DOHH2 (cell line): ENCODE results near the gene CACNG8.

Experiments
- H3F3A ChIP-seq: fragments of 200-600 bp; sonication (generic), shearing (Covaris generic); 2 replicates; pipeline ENCODE4 v1.6.0; 2016; ENCODE audit warnings: antibody characterized with exemption, mild to moderate bottlenecking; ENCODE audit not compliant: control insufficient read depth, insufficient read depth
- H3K27ac ChIP-seq: fragments of 200-600 bp; sonication (generic); 2 replicates; pipeline ENCODE4 v1.5.1; 2014; ENCODE audit warnings: low read depth, mild to moderate bottlenecking, low read length, moderate library complexity
- H3K27me3 ChIP-seq: fragments of 200-600 bp; sonication (generic); 2 replicates; pipeline ENCODE4 v1.6.1; 2014; ENCODE audit warnings: mild to moderate bottlenecking, low read length, mixed read lengths; ENCODE audit not compliant: control insufficient read depth
- H3K36me3 ChIP-seq: fragments of 200-600 bp; sonication (generic); 2 replicates; pipeline ENCODE4 v1.6.1; 2014; ENCODE audit warnings: mild to moderate bottlenecking, low read length, moderate library complexity, mixed read lengths; ENCODE audit not compliant: control insufficient read depth
- H3K4me1 ChIP-seq: fragments of 200-600 bp; sonication (generic); 2 replicates; pipeline ENCODE4 v1.6.1; 2014; ENCODE audit warnings: mild to moderate bottlenecking, low read length, mixed read lengths; ENCODE audit not compliant: control insufficient read depth
- H3K4me2 ChIP-seq: fragments of 200-600 bp; sonication (generic); 2 replicates; pipeline ENCODE4 v1.6.0; 2014; ENCODE audit warnings: mild to moderate bottlenecking, low read length, moderate library complexity
- H3K4me3 ChIP-seq: fragments of 200-600 bp; sonication (generic); 2 replicates; pipeline ENCODE4 v1.5.1; 2014; ENCODE audit warnings: mild to moderate bottlenecking, low read length, mixed read lengths
- H3K79me2 ChIP-seq: fragments of 200-600 bp; sonication (generic); 2 replicates; pipeline ENCODE4 v1.6.1; 2014; ENCODE audit warnings: mild to moderate bottlenecking, low read length, mixed read lengths; ENCODE audit not compliant: control insufficient read depth
- H3K9me2 ChIP-seq: fragments of 200-600 bp; sonication (generic); replicated peaks from 2 replicates; pipeline ENCODE4 v1.6.1; 2014; ENCODE audit warnings: mild to moderate bottlenecking, low read length, mixed read lengths; ENCODE audit not compliant: control insufficient read depth
- H3K9me3 ChIP-seq: fragments of 200-600 bp; sonication (generic); 2 replicates; pipeline ENCODE4 v1.6.1; 2014; ENCODE audit warnings: antibody characterized with exemption, low read length, mixed read lengths; ENCODE audit not compliant: control insufficient read depth, insufficient read depth
- H4K20me1 ChIP-seq: fragments of 200-600 bp; sonication (generic); 2 replicates; pipeline ENCODE4 v1.6.0; 2014; ENCODE audit warnings: low read depth, mild to moderate bottlenecking, antibody characterized with exemption, low read length, moderate library complexity; ENCODE audit not compliant: control insufficient read depth, insufficient read depth
- CTCF ChIP-seq: fragments of 200-600 bp; sonication (generic); IDR thresholded peaks from one replicate; pipeline ENCODE4 v1.5.1; 2014; ENCODE audit warnings: antibody characterized with exemption, mild to moderate bottlenecking, low read depth, low read length; ENCODE audit not compliant: poor library complexity, severe bottlenecking
- EZH2phosphoT487 ChIP-seq: fragments of 200-600 bp; sonication (generic); IDR thresholded peaks from 2 replicates; pipeline ENCODE4 v1.6.1; 2017; ENCODE audit warnings: borderline replicate concordance, mild to moderate bottlenecking, antibody characterized with exemption, low read length, moderate library complexity, mixed read lengths

The CACNG8 gene

GRCh38 chr19:54013866-54014265 is 51.1 kb downstream of the CACNG8 start:
- no peaks in the 10 kb centered on the region for H3K9me2 ChIP-seq
- no peak overlapping the region for H3K4me3 ChIP-seq
- H3K4me1 ChIP-seq, result no peaks in the 10 kb centered on the region
- H3F3A ChIP-seq, result no peaks in the 10 kb centered on the region
- no peaks in the 10 kb centered on the region for H4K20me1 ChIP-seq
- H3K27ac ChIP-seq, result no peak overlapping the region
- H3K79me2 ChIP-seq, result no peaks in the 10 kb centered on the region
- no peak for TF ChIP-seq CTCF
- TF ChIP-seq EZH2phosphoT487, result no peak
- no peak overlapping the region for H3K4me2 ChIP-seq
- no peaks in the 10 kb centered on the region for H3K9me3 ChIP-seq
- no peaks in the 10 kb centered on the region for H3K27me3 ChIP-seq
- no peaks in the 10 kb centered on the region for H3K36me3 ChIP-seq

- Histone ChIP-seq H3K27me3 (no peaks in the 10 kb centered on the region), H3F3A (no peaks in the 10 kb centered on the region), H3K4me3 (no peak overlapping the region), H3K9me3 (no peaks in the 10 kb centered on the region), H3K36me3 (no peaks in the 10 kb centered on the region), H3K4me2 (no peak overlapping the region), H4K20me1 (no peaks in the 10 kb centered on the region), H3K79me2 (no peaks in the 10 kb centered on the region), H3K27ac (no peak overlapping the region), H3K4me1 (no peaks in the 10 kb centered on the region), H3K9me2 (no peaks in the 10 kb centered on the region)
- no peak for TF ChIP-seq CTCF
- no peak for TF ChIP-seq EZH2phosphoT487
Measured at GRCh38 chr19:54014920-54015560, 52.3 kb downstream of the CACNG8 start.

GRCh38 chr19:54017261-54017660 is 54.5 kb downstream of the CACNG8 start:
- Histone ChIP-seq H3K4me2 (no peak overlapping the region), H3K4me3 (no peak overlapping the region), H4K20me1 (no peaks in the 10 kb centered on the region), H3K9me3 (no peaks in the 10 kb centered on the region), H3K27me3 (no peaks in the 10 kb centered on the region), H3K9me2 (no peaks in the 10 kb centered on the region), H3K4me1 (no peaks in the 10 kb centered on the region), H3K79me2 (no peaks in the 10 kb centered on the region), H3F3A (no peaks in the 10 kb centered on the region), H3K36me3 (no peaks in the 10 kb centered on the region), H3K27ac (no peak overlapping the region)
- TF ChIP-seq EZH2phosphoT487 (no peak), CTCF (no peak)
